ENCODE data around the gene HLA-DMA. TPM values are rescaled to one million over a fixed set of nuclear protein-coding genes. Genes with fewer than 3 reads are reported as not detected.

HLA-DMA gene
- total and polyA plus RNA-seq, 2 of the 4 experiments (the other 2 are of a cell fraction), result 2.3 to 8.3 TPM

- no peak for TF ChIP-seq MAFK (IDR thresholded peaks at IDR 0.05; ENCODE audit: low read depth, low read length)
Observed at GRCh38 chr6:32945108-32945760, 7.7 kb downstream of the HLA-DMA start (continued).

- peaks cover 6% of the 10 kb centered on the region for H3K9me1 ChIP-seq (ENCODE audit: insufficient read depth, low read length)
- H3K23ac ChIP-seq (ENCODE audit: low read depth, low read length), result 0 out of 2 replicates have a peak overlapping the region, but pooled peaks have one; percentile 34
- dilution Hi-C loops (cut with HindIII; ENCODE audit: low sequenced_read_pairs, unreplicated experiment) (no loop called here), intact Hi-C loops (cut with micrococcal nuclease) (no loop called here), in situ Hi-C loops (cut with MboI; ENCODE audit: low sequenced_read_pairs) (no loop called here)
- ATAC-seq (ENCODE audit: low read depth), result no peak
- no TSS peak for BruUV-seq (replicated peaks)
- no peaks in the 10 kb centered on the region for H4K20me1 ChIP-seq (ENCODE audit: insufficient read depth, low read length)
- H2BK20ac ChIP-seq (ENCODE audit: low read depth, low read length), result peak overlapping the region; percentile 88
- no peaks in the 10 kb centered on the region for H3K9me3 ChIP-seq (ENCODE audit: control insufficient read depth, insufficient read depth, low read length)
- ChIA-PET CTCF (interaction anchor here (0.7 to 3.3 kb wide), 3 partner anchors 9 to 40 kb away, joined by 3 to 18 read pairs (median 4); partner anchors contain the start of gene HLA-DMA), POLR2A (ENCODE audit: unreplicated experiment) (interaction anchor here (1.2 kb wide), 1 partner anchor 28 kb away, joined by 5 read pairs; no protein-coding TSS in a partner anchor)
- peak overlapping the region; percentile 88 for H4K91ac ChIP-seq (ENCODE audit: insufficient read depth, low read depth, low read length)
- H3K18ac ChIP-seq (ENCODE audit: low read depth, low read length), result peak overlapping the region; percentile 73; the same call in 1 of the 2 replicates
- no peak overlapping the region for H3K4me2 ChIP-seq (ENCODE audit: low read depth, low read length)
- peak overlapping the region; percentile 61 for H2BK5ac ChIP-seq (ENCODE audit: low read depth, low read length, poor library complexity, severe bottlenecking)
- H2BK15ac ChIP-seq (ENCODE audit: low read depth, low read length), result peak overlapping the region; percentile 82; the same call in 2 of the 3 replicates
- peak overlapping the region; percentile 86; the same call in 1 of the 2 replicates for H2AK5ac ChIP-seq (ENCODE audit: low read depth, low read length)
- no peak overlapping the region for H3K9ac ChIP-seq (ENCODE audit: low read depth, low read length)
- H4K8ac ChIP-seq (ENCODE audit: low read depth in 2 of 2, low read length in 2 of 2), result peak overlapping the region in 1 of 2 experiments; percentile 11; a peak in 1 of 4 replicates
- peak overlapping the region; percentile 69 for H3K4ac ChIP-seq (ENCODE audit: low read depth, low read length)
- H3K36me3 ChIP-seq (ENCODE audit: control insufficient read depth, insufficient read depth, low read length), result no peaks in the 10 kb centered on the region
- H3K56ac ChIP-seq (ENCODE audit: extremely low read depth, insufficient read depth, low read length), result no peak overlapping the region
- H2BK120ac ChIP-seq (ENCODE audit: low read depth, low read length), result peak overlapping the region; percentile 79
- WGBS, 2 experiments (ENCODE audit: extremely low coverage in 2 of 2, insufficient read length in 1 of 2), result 100% methylated on average over 1 of the region's 4 CpGs; no CpG with 5 or more reads in 1 of the 2 experiments
- no peak for DNase-seq
- H3K79me1 ChIP-seq (ENCODE audit: low read depth in 1 of 2, low read length in 2 of 2), result no peaks in the 10 kb centered on the region
- H4K5ac ChIP-seq (ENCODE audit: low read depth, low read length), result peak overlapping the region; percentile 55
- H2AFZ ChIP-seq (replicated peaks; ENCODE audit: low read length, poor library complexity), result peak overlapping the region; percentile 37
- peak overlapping the region; percentile 79; the same call in 1 of the 2 replicates for H3K14ac ChIP-seq (replicated peaks; ENCODE audit: low read depth, low read length)
- H3K27me3 ChIP-seq (ENCODE audit: control insufficient read depth, insufficient read depth, low read length), result no peaks in the 10 kb centered on the region
- 0 out of 2 replicates have a peak overlapping the region, but pooled peaks have one; percentile 4 for H3K27ac ChIP-seq (ENCODE audit: insufficient read depth, low read length)
- H2AK9ac ChIP-seq (replicated peaks; ENCODE audit: low read depth, low read length, poor library complexity), result no peak overlapping the region
- H3K4me3 ChIP-seq (ENCODE audit: insufficient read depth, low read depth, low read length), result no peak overlapping the region
- H3K4me1 ChIP-seq (ENCODE audit: control insufficient read depth, insufficient read depth, low read length), result peaks cover 9% of the 10 kb centered on the region
- TF ChIP-seq RFX5 (IDR thresholded peaks at IDR 0.05; ENCODE audit: low read depth, low read length) (no peak), SMC3 (IDR thresholded peaks at IDR 0.05; ENCODE audit: low read depth, low read length) (no peak), POLR2A (IDR thresholded peaks at IDR 0.05; ENCODE audit: low read depth, low read length) (no peak), RAD21 (IDR thresholded peaks at IDR 0.05; ENCODE audit: low read length) (no peak), CEBPB (IDR thresholded peaks at IDR 0.05; ENCODE audit: low read depth, low read length) (no peak), NFE2L2 (IDR thresholded peaks at IDR 0.05; ENCODE audit: low read depth, low read length) (no peak), ELK1 (IDR thresholded peaks at IDR 0.05; ENCODE audit: borderline replicate concordance, low read depth, low read length) (no peak), MAFK (IDR thresholded peaks at IDR 0.05; ENCODE audit: low read depth, low read length) (no peak), CHD1 (IDR thresholded peaks at IDR 0.05; ENCODE audit: low read depth, low read length) (no peak), MAZ (IDR thresholded peaks at IDR 0.05; ENCODE audit: borderline replicate concordance, low read depth, low read length) (no peak), MXI1 (IDR thresholded peaks at IDR 0.05; ENCODE audit: borderline replicate concordance, low read depth, low read length) (no peak), USF2 (IDR thresholded peaks at IDR 0.05; ENCODE audit: low read depth, low read length) (no peak), FOS (IDR thresholded peaks at IDR 0.05; ENCODE audit: low read depth, low read length) (no peak)
Observed at GRCh38 chr6:32943864-32944649, 8.8 kb downstream of the HLA-DMA start.
